ENCODE measurements around the gene PTK6. TPM values are rescaled to one million over a fixed set of nuclear protein-coding genes. Genes with fewer than 3 reads are reported as not detected.

Gene PTK6
- 0.13 TPM for total RNA-seq

- ATAC-seq: peak; percentile 6
- DNase-seq (ENCODE audit: low spot score): no peak
- intact Hi-C loops (cut with DNase I): loop anchor here (5.0 to 10.0 kb wide), 2 partner anchors 328 to 440 kb away; partner anchors contain the start of genes ABHD16B, SAMD10 and TPD52L2
Measured at GRCh38 chr20:63536997-63537524, at the start of gene PTK6. Gene PTK6, minus strand, starts transcription at chr20:63537376. Its CDS starts 62 bp downstream, at chr20:63537314.

GRCh38 chr20:63586797-63587196 is 49.6 kb upstream of the PTK6 start:
- no peak for DNase-seq (ENCODE audit: low spot score)

GRCh38 chr20:63585616-63586565 is 48.7 kb upstream of the PTK6 start:
- intact Hi-C loops (cut with DNase I): no loop called here
- DNase-seq (ENCODE audit: low spot score) (no peak), ATAC-seq (no peak)

More at GRCh38 chr20:63586797-63587196, 49.6 kb upstream of the PTK6 start:
- intact Hi-C loops (cut with DNase I): no loop called here
- ATAC-seq: no peak

DNA sequence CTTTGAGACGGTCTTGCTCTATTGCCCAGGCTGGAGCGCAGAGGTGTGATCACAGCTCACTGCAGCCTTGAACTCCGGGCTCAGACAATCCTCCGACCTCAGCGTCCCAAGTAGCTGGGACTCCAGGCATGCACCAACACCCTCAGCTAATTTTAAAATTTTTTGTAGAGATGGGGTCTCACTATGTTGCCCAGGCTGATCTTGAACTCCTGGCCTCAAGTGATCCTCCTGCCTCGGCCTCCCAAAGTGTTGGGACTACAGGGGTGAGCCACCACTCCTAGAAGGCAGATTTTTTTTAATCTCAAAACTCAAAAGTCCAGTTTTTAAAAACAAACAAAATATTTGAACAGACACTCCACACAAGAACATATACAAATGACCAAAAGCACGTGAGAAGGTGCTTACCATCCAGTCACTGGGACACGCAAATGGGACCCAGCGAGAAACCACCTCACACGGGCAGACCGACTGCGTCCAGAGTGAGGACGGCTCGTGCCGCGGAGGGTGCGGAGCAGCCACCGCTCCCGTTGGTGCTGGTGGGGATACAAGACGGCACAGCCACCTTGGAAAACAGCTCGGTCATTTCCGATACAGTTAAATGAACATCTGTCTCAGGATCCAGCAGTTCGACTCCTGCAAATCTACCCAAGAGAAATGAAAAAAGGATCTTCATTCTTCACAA is 45.3 kb upstream of the PTK6 start:
- intact Hi-C loops (cut with DNase I): no loop called here
- DNase-seq (ENCODE audit: low spot score): no peak
- ATAC-seq: peak; percentile 6

DNA sequence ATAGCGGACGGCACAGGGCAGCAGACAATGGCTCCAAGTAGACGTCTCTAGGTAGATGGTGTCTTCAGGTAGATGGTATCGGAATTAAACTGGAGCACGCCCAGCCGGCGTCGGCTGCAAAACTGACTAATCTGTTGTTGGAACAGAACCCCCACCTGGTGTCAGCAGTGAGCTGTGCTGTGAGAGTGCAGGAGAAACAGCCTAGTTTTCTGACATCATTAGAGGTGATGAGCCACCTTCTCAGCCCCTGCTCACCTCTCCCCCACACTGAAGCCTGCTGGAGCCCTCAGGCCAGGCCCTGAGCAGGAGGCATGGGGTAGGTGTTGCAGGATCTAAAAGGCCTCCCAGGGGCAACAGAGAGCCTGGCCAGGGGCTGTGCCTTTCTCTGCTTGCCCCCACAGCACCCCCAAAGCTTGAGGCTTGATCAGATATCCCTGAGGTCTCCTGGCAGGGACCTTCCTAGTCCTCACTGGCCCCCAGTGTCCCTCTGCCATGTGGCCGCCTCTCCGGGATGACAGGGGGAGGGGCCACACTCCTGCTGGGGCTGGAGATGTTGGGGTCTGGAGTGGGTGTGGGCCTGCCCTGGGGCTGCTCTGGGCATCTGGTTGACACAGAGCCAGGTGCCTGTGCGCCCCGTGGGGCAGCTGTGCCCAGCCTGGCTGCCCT is 43.8 kb upstream of the PTK6 start:
- DNase-seq (ENCODE audit: low spot score) (no peak), ATAC-seq (no peak)
- intact Hi-C loops (cut with DNase I): no loop called here

DNA sequence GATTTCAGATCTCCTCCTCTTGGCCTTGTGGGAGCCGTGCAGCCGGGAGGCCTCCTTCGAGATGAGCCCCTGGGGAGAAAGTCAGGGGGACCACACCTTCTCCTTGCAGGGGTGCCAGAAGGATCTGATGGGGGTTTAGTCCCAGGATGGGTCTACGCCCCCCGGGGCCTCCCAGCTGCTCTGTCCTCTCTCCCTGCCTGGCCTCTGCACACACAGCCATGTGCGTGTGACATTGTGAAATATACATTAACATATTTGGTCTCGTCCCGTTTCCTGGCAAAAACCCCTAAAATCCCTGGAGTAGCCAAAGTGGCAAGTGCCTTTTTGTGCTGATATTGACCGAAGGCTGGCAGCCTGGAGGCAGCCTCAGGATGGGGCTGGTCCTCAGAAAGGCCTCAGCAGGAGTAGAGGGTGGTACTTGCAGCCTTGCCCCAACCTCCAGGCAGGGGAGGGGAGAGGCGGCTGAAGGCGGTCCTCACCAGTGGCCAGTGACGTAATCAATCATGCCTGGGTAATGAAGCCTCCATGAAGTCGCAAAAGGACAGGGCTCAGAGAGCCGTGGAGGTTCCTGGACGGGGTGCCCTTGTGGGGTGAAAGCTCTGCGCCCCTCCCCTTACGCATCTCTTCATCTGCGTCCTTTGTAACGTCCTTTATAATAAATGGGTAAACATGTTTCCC is 42.0 kb upstream of the PTK6 start:
- DNase-seq (ENCODE audit: low spot score) (no peak), ATAC-seq (no peak)
- intact Hi-C loops (cut with DNase I): no loop called here

GRCh38 chr20:63578224-63579016 is 41.2 kb upstream of the PTK6 start:
- intact Hi-C loops (cut with DNase I): no loop called here
- no peak for ATAC-seq
- DNase-seq (ENCODE audit: low spot score): no peak

DNA sequence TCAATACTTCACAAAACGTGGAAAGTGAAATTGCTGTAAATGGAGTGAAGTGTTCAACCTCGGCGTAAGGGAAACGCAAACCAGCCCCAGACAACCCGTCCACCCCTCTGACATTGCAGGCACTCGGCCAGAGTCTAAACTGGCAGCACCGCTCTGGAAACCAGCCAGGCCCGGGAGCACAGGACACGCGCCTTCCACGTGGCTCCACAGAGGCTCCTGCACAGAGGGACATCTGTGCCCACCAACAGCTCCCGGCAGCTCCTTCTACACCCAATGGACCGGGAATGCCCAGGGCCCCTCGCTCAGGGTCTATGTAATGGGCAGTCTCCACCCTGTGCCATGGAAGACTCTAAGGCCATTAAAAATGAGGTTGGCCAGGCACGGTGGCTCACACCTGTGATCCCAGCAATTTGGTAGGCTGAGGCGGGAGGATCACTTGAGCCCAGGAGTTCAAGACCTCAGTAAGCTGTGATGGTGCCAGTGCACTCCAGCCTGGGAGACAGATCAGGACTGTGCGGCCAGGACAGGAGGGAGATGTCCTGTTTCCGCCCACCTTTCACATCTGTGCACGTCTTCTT is 40.2 kb upstream of the PTK6 start:
- intact Hi-C loops (cut with DNase I): no loop called here
- ATAC-seq (no peak), DNase-seq (ENCODE audit: low spot score) (no peak)

- DNase-seq (ENCODE audit: low spot score): no peak
- intact Hi-C loops (cut with DNase I): no loop called here
- no peak for ATAC-seq
Measured at GRCh38 chr20:63576311-63576710, 39.1 kb upstream of the PTK6 start.

DNA sequence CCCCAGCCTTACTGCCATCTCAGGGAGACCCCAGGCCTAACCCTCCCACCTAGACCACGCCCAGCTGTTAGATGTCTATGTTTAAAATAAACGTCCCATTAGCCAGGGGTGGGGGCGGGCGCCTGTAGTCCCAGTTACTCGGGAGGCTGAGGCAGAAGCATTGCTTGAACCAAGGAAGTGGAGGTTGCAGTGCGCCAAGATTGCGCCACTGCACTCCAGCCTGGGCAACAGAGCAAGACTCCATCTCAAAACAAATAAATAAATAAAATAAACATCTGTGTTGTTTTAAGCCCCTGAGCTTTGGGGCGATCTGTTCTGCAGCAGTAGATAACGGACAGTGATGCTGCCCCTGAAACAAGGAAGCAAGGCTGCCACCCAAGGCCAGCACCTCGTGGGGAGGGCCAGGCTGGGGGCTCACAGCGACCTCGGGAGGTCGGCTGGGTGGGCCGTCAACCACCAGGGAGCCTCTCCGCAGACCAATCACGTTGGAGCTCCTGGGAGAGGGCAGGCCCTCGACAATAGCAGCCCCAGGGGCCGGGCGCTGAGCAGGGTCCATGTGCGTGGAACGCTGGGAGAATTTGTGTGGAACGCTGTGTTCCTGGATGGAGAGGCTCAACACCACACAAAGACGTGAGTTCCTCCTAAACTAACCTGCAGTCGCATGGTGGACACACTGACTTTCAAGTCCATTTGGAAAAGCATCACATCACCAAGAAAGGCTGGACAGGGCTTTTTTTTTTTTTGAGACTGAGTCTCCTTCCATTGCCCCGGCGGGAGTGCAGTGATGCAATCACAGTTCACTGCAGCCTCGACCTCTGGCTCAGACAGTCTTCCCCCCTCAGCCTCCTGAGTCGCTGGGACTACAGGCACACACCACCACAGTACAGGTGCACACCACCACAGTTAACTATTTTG is 37.9 kb upstream of the PTK6 start:
- no peak for DNase-seq (ENCODE audit: low spot score)
- intact Hi-C loops (cut with DNase I): no loop called here
- ATAC-seq: peak; percentile 34

- DNase-seq (ENCODE audit: low spot score) (peak; percentile 84), ATAC-seq (peak; percentile 85)
- intact Hi-C loops (cut with DNase I): no loop called here
Measured at GRCh38 chr20:63574156-63574828, 37.1 kb upstream of the PTK6 start, which contains the start of gene HELZ2. Gene HELZ2, minus strand, starts transcription at chr20:63574239. Its CDS starts 1,854 bp downstream, at chr20:63572385.

DNA sequence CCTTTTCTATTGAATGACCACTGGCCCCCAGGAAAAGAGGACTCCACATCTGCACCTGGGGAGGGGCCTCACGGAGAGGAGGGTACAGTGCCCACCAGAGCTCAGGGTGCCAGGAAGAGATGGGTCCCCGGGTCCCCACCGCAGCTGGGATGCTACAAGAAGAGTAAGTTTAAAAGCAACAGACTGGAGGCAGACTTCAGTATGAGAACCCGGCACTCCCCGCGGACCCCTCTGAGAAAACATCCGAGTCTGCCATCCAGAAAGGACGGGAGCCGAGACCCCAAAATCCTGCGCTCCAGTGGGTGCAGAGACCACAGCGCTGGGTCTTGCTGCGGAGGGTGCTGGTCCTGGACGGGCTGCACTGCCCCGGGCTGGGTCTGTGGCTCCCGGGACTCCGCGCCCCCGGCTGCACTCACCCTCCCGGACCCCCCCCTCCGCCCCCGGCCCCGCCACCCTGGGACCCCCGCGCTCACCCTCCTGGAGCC is 36.5 kb upstream of the PTK6 start:
- ATAC-seq: peak; percentile 7
- intact Hi-C loops (cut with DNase I): no loop called here
- no peak for DNase-seq (ENCODE audit: low spot score)

DNA sequence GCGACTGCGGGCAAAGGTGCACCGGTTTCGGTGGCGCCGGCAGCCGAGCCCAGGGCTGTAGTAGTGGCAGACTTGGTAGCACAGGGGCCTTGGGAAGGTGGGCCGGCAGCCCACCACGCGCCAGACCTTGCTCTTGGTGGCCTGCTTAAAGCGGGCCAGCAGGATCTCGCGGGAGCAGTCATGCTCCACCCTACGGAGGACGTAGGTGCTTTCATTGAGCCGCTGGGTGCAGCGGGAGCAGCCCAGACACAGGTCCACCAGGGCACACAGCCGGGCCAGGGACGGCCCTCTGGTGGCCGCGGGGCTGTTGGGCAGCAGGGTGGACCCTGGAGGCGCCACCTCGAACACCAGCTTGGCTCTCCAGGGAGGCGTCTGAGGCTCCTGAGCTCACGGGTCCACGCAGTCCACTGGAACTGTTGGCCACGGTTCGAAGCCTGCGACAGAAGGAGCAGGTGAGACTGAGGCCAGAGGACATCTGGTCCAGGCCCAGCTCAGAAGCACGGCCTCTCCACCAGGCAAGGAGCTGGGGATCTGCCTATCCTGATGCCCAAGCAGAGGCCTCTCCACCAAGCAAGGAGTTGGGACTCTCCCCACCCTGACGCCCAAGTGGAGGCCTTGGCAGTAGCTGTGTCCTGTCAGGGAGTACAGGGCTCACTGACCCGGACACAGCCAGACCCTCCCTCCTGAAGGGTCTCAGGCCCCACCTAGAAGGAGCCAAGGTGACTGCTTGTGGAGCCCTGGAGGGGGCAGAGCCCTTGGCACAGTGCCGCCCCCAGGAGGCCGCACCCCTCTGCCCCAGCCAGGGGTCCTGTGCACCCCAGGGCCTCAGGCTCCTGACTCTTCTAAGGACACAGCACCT is 35.8 kb upstream of the PTK6 start:
- intact Hi-C loops (cut with DNase I): no loop called here
- peak; percentile 2 for ATAC-seq
- DNase-seq (ENCODE audit: low spot score): no peak

- ATAC-seq: no peak
- no peak for DNase-seq (ENCODE audit: low spot score)
- intact Hi-C loops (cut with DNase I): no loop called here
Measured at GRCh38 chr20:63572071-63572787, 35.1 kb upstream of the PTK6 start.
